ENCODE data around the gene ACP2. TPM values are rescaled to one million over a fixed set of nuclear protein-coding genes. Genes with fewer than 3 reads are reported as not detected.
A peak's percentile ranks its signal among the peaks of the same experiment; 100 is the strongest.

The ACP2 gene
- total RNA-seq, 6 experiments from 2014 or later, result 33.4 to 37.4 (median 36.1) TPM

- DNase-seq, result no peak
- no peak overlapping the region for H3K4me3 Mint-ChIP-seq
- H3K27ac Mint-ChIP-seq, result no peak overlapping the region
- peaks cover 40% of the 10 kb centered on the region for H3K4me1 Mint-ChIP-seq (ENCODE audit: low read depth)
- H3K36me3 Mint-ChIP-seq (ENCODE audit: low read depth), result no peaks in the 10 kb centered on the region
- no peaks in the 10 kb centered on the region for H3K9me3 Mint-ChIP-seq
- no peaks in the 10 kb centered on the region for H3K27me3 Mint-ChIP-seq (ENCODE audit: insufficient read depth)
- no peak for TF ChIP-seq CTCF (IDR thresholded peaks at IDR 0.05)
These were observed 11.8 kb upstream of the ACP2 start for GRCh38 chr11:47260366-47260765.

- Mint-ChIP-seq H3K27me3 (ENCODE audit: insufficient read depth) (no peaks in the 10 kb centered on the region), H3K36me3 (ENCODE audit: low read depth) (no peaks in the 10 kb centered on the region), H3K4me1 (ENCODE audit: low read depth) (peaks cover 40% of the 10 kb centered on the region), H3K27ac (peak overlapping the region; percentile 7; the same call in 1 of the 2 replicates), H3K9me3 (no peaks in the 10 kb centered on the region), H3K4me3 (no peak overlapping the region)
- peak; percentile 79 for TF ChIP-seq CTCF (IDR thresholded peaks at IDR 0.05)
- DNase-seq, result no peak
These were observed 10.8 kb upstream of the ACP2 start for GRCh38 chr11:47259232-47259977.

GRCh38 chr11:47258317-47258902, 9.8 kb upstream of the ACP2 start:
- no peak for DNase-seq
- Mint-ChIP-seq H3K4me3 (peak overlapping the region; percentile 68), H3K9me3 (no peaks in the 10 kb centered on the region), H3K4me1 (ENCODE audit: low read depth) (peaks cover 40% of the 10 kb centered on the region), H3K27ac (peak overlapping the region; percentile 56; the same call in 1 of the 2 replicates), H3K27me3 (ENCODE audit: insufficient read depth) (no peaks in the 10 kb centered on the region), H3K36me3 (ENCODE audit: low read depth) (no peaks in the 10 kb centered on the region)
- no peak for TF ChIP-seq CTCF (IDR thresholded peaks at IDR 0.05)

- TF ChIP-seq CTCF (IDR thresholded peaks at IDR 0.05), result peak; percentile 79
- no peaks in the 10 kb centered on the region for H3K9me3 Mint-ChIP-seq
- H3K27ac Mint-ChIP-seq, result peak within 1 kb of the TSS; percentile 56
- peak; percentile 40 for DNase-seq
- H3K4me1 Mint-ChIP-seq (ENCODE audit: low read depth), result peaks cover 40% of the 10 kb centered on the region
- H3K27me3 Mint-ChIP-seq (ENCODE audit: insufficient read depth), result no peaks in the 10 kb centered on the region
- H3K4me3 Mint-ChIP-seq, result peak within 1 kb of the TSS; percentile 68
- H3K36me3 Mint-ChIP-seq (ENCODE audit: low read depth), result no peaks in the 10 kb centered on the region
These were observed 9.1 kb upstream of the ACP2 start, which contains the start of gene NR1H3 for GRCh38 chr11:47257517-47258316. Gene NR1H3 (plus strand): TSS chr11:47257996. CDS start chr11:47259217, 1,221 bp downstream.

- Mint-ChIP-seq H3K4me3 (peak overlapping the region; percentile 68), H3K9me3 (no peaks in the 10 kb centered on the region), H3K4me1 (ENCODE audit: low read depth) (peaks cover 40% of the 10 kb centered on the region), H3K36me3 (ENCODE audit: low read depth) (no peaks in the 10 kb centered on the region), H3K27me3 (ENCODE audit: insufficient read depth) (no peaks in the 10 kb centered on the region), H3K27ac (peak overlapping the region; percentile 56; the same call in 1 of the 2 replicates)
- no peak for TF ChIP-seq CTCF (IDR thresholded peaks at IDR 0.05)
- no peak for DNase-seq
These were observed 8.5 kb upstream of the ACP2 start for GRCh38 chr11:47257177-47257516.

Measured in HFFc6 (cell line).